ENCODE data around the gene STAM2. TPM values are rescaled to one million over a fixed set of nuclear protein-coding genes. Genes with fewer than 3 reads are reported as not detected.

Gene STAM2
- total RNA-seq, 1 donor = 51.4 TPM

DNA sequence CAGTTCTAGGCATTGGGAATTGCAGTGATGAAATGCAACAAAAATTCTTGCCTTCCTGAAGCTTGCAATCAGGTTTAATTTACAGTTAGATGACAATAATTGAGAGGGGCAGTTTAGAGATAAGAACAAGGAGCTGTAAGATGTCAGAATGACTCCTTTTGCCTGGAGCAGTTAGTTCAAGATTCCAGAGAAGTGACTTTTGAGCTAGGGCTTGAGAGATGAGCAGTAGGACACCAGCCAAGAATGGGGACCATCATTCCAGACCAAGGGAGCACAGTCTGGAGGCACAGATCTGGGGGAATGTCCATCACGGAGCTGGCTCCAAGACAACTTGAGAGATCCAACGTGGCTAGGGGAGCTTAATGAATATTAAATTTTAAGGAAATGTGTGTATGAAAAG is 103.6 kb downstream of the STAM2 start:
- DNase-seq (ENCODE audit: low read depth) = no peak
- no peak overlapping the region for H3K4me3 ChIP-seq (ENCODE audit: low read depth, low read length)
- TF ChIP-seq, protein P1, sequence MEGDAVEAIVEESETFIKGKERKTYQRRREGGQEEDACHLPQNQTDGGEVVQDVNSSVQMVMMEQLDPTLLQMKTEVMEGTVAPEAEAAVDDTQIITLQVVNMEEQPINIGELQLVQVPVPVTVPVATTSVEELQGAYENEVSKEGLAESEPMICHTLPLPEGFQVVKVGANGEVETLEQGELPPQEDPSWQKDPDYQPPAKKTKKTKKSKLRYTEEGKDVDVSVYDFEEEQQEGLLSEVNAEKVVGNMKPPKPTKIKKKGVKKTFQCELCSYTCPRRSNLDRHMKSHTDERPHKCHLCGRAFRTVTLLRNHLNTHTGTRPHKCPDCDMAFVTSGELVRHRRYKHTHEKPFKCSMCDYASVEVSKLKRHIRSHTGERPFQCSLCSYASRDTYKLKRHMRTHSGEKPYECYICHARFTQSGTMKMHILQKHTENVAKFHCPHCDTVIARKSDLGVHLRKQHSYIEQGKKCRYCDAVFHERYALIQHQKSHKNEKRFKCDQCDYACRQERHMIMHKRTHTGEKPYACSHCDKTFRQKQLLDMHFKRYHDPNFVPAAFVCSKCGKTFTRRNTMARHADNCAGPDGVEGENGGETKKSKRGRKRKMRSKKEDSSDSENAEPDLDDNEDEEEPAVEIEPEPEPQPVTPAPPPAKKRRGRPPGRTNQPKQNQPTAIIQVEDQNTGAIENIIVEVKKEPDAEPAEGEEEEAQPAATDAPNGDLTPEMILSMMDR (IDR thresholded peaks at IDR 0.05; ENCODE audit: insufficient read depth, low read depth, low read length) = no peak

DNA sequence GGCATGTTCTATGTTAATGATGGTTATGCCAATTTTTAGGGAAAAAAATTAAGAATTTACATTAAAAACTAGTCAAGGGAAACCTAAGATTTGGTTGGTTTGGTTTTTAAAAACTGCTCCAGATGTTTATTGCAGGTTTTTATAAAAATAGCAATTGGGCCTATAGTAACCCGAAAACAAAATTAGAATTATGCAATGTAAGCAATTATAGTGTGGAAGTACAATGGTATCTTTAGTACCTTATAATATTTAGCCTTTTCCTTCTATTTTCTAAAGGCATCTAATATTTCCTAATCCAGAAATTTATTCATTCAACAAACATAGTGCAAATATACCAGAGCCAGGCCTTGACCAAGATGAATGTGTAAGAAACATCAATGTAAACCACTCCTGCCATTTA is 104.0 kb downstream of the STAM2 start:
- no peak for DNase-seq (ENCODE audit: low read depth)
- TF ChIP-seq, protein P1 (IDR thresholded peaks at IDR 0.05; ENCODE audit: insufficient read depth, low read depth, low read length) = no peak
- H3K4me3 ChIP-seq (ENCODE audit: low read depth, low read length) = no peak overlapping the region

DNA sequence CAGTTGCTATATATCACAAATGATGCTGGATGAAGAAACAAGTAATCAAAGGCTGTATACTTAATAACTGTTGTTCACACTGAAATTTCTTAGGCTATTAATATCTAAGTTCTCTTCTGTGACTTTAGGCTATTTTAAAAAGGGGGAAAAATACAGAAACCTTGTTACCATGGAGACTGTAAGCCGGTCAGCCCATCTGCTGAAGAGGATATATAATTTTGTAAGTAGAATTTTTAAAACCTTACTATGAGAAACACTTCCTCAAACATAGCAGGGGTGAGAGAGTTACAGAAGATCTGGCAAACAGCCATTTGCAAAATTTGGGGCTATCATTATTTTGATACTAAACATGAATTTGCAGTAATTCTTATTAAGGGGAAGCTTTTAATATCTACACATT is 104.5 kb downstream of the STAM2 start:
- DNase-seq (ENCODE audit: low read depth) = no peak
- TF ChIP-seq, protein P1 (IDR thresholded peaks at IDR 0.05; ENCODE audit: insufficient read depth, low read depth, low read length) = no peak
- H3K4me3 ChIP-seq (ENCODE audit: low read depth, low read length) = no peak overlapping the region

DNA sequence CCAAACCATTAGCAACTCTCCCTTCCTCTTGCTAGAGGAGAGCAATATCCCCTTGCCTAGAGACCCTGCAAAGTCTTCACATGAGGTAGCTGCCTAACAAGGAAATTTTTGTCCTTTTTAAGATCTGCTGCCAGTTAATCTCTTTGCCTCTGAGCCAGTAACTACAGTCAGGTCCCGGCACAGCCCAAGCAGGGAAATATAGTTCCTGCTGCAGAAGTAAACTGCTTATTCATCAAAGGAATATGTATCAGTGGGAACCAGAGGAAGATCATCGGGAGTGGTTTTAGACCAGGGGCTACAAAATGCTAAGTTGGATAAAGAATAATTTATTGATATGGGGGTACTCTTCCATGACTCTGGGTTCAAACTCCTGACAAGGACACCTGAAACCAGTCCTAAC is 107.3 kb downstream of the STAM2 start:
- no peak for DNase-seq (ENCODE audit: low read depth)
- no peak overlapping the region for H3K4me3 ChIP-seq (ENCODE audit: low read depth, low read length)
- TF ChIP-seq, protein P1 (IDR thresholded peaks at IDR 0.05; ENCODE audit: insufficient read depth, low read depth, low read length) = no peak

DNA sequence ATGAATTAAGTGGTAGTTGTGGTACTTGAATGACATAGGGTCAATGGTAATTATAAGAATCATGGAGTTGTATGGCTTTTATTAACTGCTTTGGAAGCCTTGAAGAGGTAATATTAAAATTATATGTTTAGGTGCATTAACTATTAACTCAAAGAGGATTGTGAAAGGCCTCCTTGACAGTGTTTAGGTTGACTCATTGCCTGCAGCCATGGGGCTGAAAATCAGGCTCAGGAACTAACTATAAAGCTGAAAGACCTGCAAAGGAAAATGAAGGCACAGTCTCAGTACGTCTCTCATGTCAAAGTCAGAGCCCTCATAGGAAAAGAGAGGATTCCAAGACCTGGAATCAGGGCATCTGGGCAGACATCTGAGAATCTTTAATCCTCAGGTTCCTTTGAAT is 107.7 kb downstream of the STAM2 start:
- TF ChIP-seq, protein P1 (IDR thresholded peaks at IDR 0.05; ENCODE audit: insufficient read depth, low read depth, low read length) = no peak
- no peak for DNase-seq (ENCODE audit: low read depth)
- no peak overlapping the region for H3K4me3 ChIP-seq (ENCODE audit: low read depth, low read length)

Small RNA genes within 50 kb of the gene (small RNA-seq; reads per million reads assigned to genes)
- gene RPL30P2 = not detected

Other genes starting within 250 kb of the STAM2 start
- 0.32 and 0.43 TPM in 2 replicates for gene CACNB4, start 76.7 kb downstream of the STAM2 start, total RNA-seq
- gene FMNL2, start 159.4 kb upstream of the STAM2 start, total RNA-seq = 17.3 and 20.0 TPM in 2 replicates